Natural killer cell (primary cell): Measurements from ENCODE around the gene MEIOC. TPM values are rescaled to one million over a fixed set of nuclear protein-coding genes. Genes with fewer than 3 reads are reported as not detected.

Experiments used
- ATAC-seq, 3 donors: fragments of 150-1000 bp in 2 of 3; fragments of 200-7000 bp in 1 of 3; cut with Tn5 transposase; 1 replicate in 1 of 3; 2 replicates in 2 of 3; pipeline ENCODE4 v1.10.0; 2021; ENCODE audit warnings: mild to moderate bottlenecking in 2 of 3, moderate library complexity in 2 of 3
- DNase-seq, 2 donors: peaks; one replicate each; pipeline versions ENCODE4 v3.0.0 to v3.0.0-alpha.2; 2013 to 2021; ENCODE audit warnings: mixed read lengths in 1 of 2
- H3K27ac ChIP-seq: one replicate; pipeline ENCODE4 v1.5.1; 2013; ENCODE audit warnings: mild to moderate bottlenecking, low read length
- H3K27me3 ChIP-seq: one replicate; pipeline ENCODE4 v1.6.1; 2013; ENCODE audit warnings: low read length; ENCODE audit not compliant: control insufficient read depth, insufficient read depth
- H3K36me3 ChIP-seq: one replicate; pipeline ENCODE4 v1.6.1; 2013; ENCODE audit warnings: low read length; ENCODE audit not compliant: control insufficient read depth, insufficient read depth
- H3K4me1 ChIP-seq: one replicate; pipeline ENCODE4 v1.6.1; 2013; ENCODE audit warnings: low read length; ENCODE audit not compliant: control insufficient read depth, insufficient read depth
- H3K4me3 ChIP-seq: one replicate; pipeline ENCODE4 v1.5.1; 2013; ENCODE audit warnings: low read length
- H3K9me3 ChIP-seq: one replicate; pipeline ENCODE4 v1.6.1; 2013; ENCODE audit warnings: low read length; ENCODE audit not compliant: control insufficient read depth, insufficient read depth
- H3K27ac Mint-ChIP-seq, 2 donors: one replicate each; pipeline ENCODE4 v1.8.0; 2022; ENCODE audit warnings: mild to moderate bottlenecking in 2 of 2, mixed read lengths in 2 of 2, moderate library complexity in 1 of 2
- H3K27me3 Mint-ChIP-seq, 2 donors: one replicate each; pipeline ENCODE4 v1.8.0; 2022; ENCODE audit warnings: low read depth in 2 of 2, mixed read lengths in 2 of 2
- H3K36me3 Mint-ChIP-seq: one replicate; pipeline ENCODE4 v1.8.0; 2022; ENCODE audit warnings: mixed read lengths
- H3K4me1 Mint-ChIP-seq, 2 donors: one replicate each; pipeline ENCODE4 v1.8.0; 2022; ENCODE audit warnings: mixed read lengths in 2 of 2
- H3K4me3 Mint-ChIP-seq: one replicate; pipeline ENCODE4 v1.8.0; 2022; ENCODE audit warnings: mild to moderate bottlenecking, moderate library complexity, mixed read lengths
- H3K9me3 Mint-ChIP-seq, 2 donors: one replicate each; pipeline ENCODE4 v1.8.0; 2022; ENCODE audit warnings: mixed read lengths in 2 of 2
- CTCF ChIP-seq: fragments of 200-600 bp; IDR thresholded peaks from one replicate; pipeline ENCODE4 v1.8.0; 2022; ENCODE audit warnings: antibody characterized with exemption
- WGBS: methylation state at CpG from one replicate; pipeline ENCODE4 v1.1.7; 2013; ENCODE audit warnings: missing lambda C conversion rate; ENCODE audit not compliant: insufficient coverage; 5-methylcytosine and 5-hydroxymethylcytosine counted together
- intact Hi-C: fragments of 100-400 bp; cut with micrococcal nuclease; formaldehyde crosslinking; loops from one replicate; pipeline ENCODE4 v1.14.2; 2022
- total RNA-seq, 4 donors: library from RNA; stranded (reverse); fragments of 120-200 nt in 1 of 4; gene quantifications; one replicate each; pipeline versions ENCODE4 v1.2.3 to v1.2.4, GENCODE V29; 2013 to 2022

MEIOC gene
- total RNA-seq, 3 donors from 2014 or later (not counting 1 experiment from before 2014, with no cell fraction given): not detected

GRCh38 chr17:44636562-44636961 lies 19.7 kb upstream of the MEIOC start:
- peak in 2 of 3 donors; percentile 29 to 47 for ATAC-seq

GRCh38 chr17:44637066-44637465 lies 19.2 kb upstream of the MEIOC start:
- Histone ChIP-seq H3K36me3 (no peaks in the 10 kb centered on the region), H3K27me3 (no peaks in the 10 kb centered on the region), H3K27ac (no peak overlapping the region), H3K4me1 (no peaks in the 10 kb centered on the region), H3K9me3 (no peaks in the 10 kb centered on the region), H3K4me3 (no peak overlapping the region)
- DNase-seq (no peak), ATAC-seq (no peak)
- no peak overlapping the region for H3K4me3 Mint-ChIP-seq
- 60% methylated on average over 1 of the region's 1 CpG for WGBS
- H3K27ac Mint-ChIP-seq: no peak overlapping the region
- peaks cover 7 to 10% of the 10 kb centered on the region in 2 donors for H3K27me3 Mint-ChIP-seq
- no peaks in the 10 kb centered on the region for H3K9me3 Mint-ChIP-seq
- H3K36me3 Mint-ChIP-seq: no peaks in the 10 kb centered on the region
- intact Hi-C loops: no loop called here
- no peaks in the 10 kb centered on the region for H3K4me1 Mint-ChIP-seq
- TF ChIP-seq CTCF: no peak

More at GRCh38 chr17:44636562-44636961, 19.7 kb upstream of the MEIOC start:
- peak in 1 of 2 donors; percentile 33 for DNase-seq
- Mint-ChIP-seq H3K4me1 (no peaks in the 10 kb centered on the region), H3K27ac (no peak overlapping the region), H3K4me3 (no peak overlapping the region), H3K27me3 (peaks cover 7 to 10% of the 10 kb centered on the region in 2 donors), H3K36me3 (no peaks in the 10 kb centered on the region), H3K9me3 (no peaks in the 10 kb centered on the region)
- H3K36me3 ChIP-seq: no peaks in the 10 kb centered on the region
- H3K4me1 ChIP-seq: no peaks in the 10 kb centered on the region
- intact Hi-C loops: loop anchor here (1.0 kb wide), 1 partner anchor 103 kb away; no protein-coding TSS in a partner anchor
- no peaks in the 10 kb centered on the region for H3K9me3 ChIP-seq
- TF ChIP-seq CTCF: peak; percentile 35
- 88% methylated on average over 1 of the region's 1 CpG for WGBS
- H3K27me3 ChIP-seq: no peaks in the 10 kb centered on the region
- no peak overlapping the region for H3K4me3 ChIP-seq
- no peak overlapping the region for H3K27ac ChIP-seq

GRCh38 chr17:44642834-44643233 lies 13.4 kb upstream of the MEIOC start:
- ATAC-seq: no peak
- Mint-ChIP-seq H3K9me3 (no peaks in the 10 kb centered on the region), H3K36me3 (no peaks in the 10 kb centered on the region), H3K27ac (no peak overlapping the region), H3K4me3 (no peak overlapping the region), H3K4me1 (no peaks in the 10 kb centered on the region), H3K27me3 (peaks cover 9 to 20% of the 10 kb centered on the region in 2 donors)
- Histone ChIP-seq H3K27me3 (no peaks in the 10 kb centered on the region), H3K4me3 (no peak overlapping the region), H3K36me3 (no peaks in the 10 kb centered on the region), H3K9me3 (no peaks in the 10 kb centered on the region), H3K27ac (no peak overlapping the region), H3K4me1 (no peaks in the 10 kb centered on the region)
- DNase-seq: no peak
- intact Hi-C loops: no loop called here
- 72% methylated on average over 7 of the region's 7 CpGs for WGBS
- no peak for TF ChIP-seq CTCF

- Histone ChIP-seq H3K36me3 (no peaks in the 10 kb centered on the region), H3K27me3 (no peaks in the 10 kb centered on the region), H3K4me1 (no peaks in the 10 kb centered on the region), H3K9me3 (no peaks in the 10 kb centered on the region), H3K4me3 (no peak overlapping the region), H3K27ac (no peak overlapping the region)
- ATAC-seq (no peak), DNase-seq (no peak)
- Mint-ChIP-seq H3K27me3 (peaks cover 9 to 32% of the 10 kb centered on the region in 2 donors), H3K4me1 (no peaks in the 10 kb centered on the region), H3K36me3 (no peaks in the 10 kb centered on the region), H3K27ac (no peak overlapping the region), H3K4me3 (no peak overlapping the region), H3K9me3 (no peaks in the 10 kb centered on the region)
- 84% methylated on average over 12 of the region's 12 CpGs for whole genome bisulfite sequencing
- intact Hi-C loops: no loop called here
- TF ChIP-seq CTCF: no peak
Observed at GRCh38 chr17:44645341-44645740, 10.9 kb upstream of the MEIOC start.
